HT1080 (cell line): Measurements from ENCODE around the gene PPIB. TPM values are rescaled to one million over a fixed set of nuclear protein-coding genes. Genes with fewer than 3 reads are reported as not detected.
"Not testable (repeated sequence)": the region's sequence is repeated elsewhere in the genome, so short reads cannot be mapped to it uniquely, and the experiment has no call there.

Experiments used
- DNase-seq: peaks from one replicate; pipeline ENCODE4 v3.0.0-alpha.2; 2015; ENCODE audit warnings: low read depth
- total RNA-seq: library from RNA; depleted of rRNA; stranded (reverse); fragments of >200 nt; shearing (Covaris generic); gene quantifications from 2 replicates; pipeline ENCODE4 v1.2.3, GENCODE V29; 2014

PPIB gene
- total RNA-seq, 1 experiment from 2014 or later = 499 TPM

- DNase-seq = no peak
Measured at GRCh38 chr15:64141798-64142512, 20.9 kb downstream of the PPIB start.

- no peak for DNase-seq
Measured at GRCh38 chr15:64138331-64138941, 24.4 kb downstream of the PPIB start.

DNA sequence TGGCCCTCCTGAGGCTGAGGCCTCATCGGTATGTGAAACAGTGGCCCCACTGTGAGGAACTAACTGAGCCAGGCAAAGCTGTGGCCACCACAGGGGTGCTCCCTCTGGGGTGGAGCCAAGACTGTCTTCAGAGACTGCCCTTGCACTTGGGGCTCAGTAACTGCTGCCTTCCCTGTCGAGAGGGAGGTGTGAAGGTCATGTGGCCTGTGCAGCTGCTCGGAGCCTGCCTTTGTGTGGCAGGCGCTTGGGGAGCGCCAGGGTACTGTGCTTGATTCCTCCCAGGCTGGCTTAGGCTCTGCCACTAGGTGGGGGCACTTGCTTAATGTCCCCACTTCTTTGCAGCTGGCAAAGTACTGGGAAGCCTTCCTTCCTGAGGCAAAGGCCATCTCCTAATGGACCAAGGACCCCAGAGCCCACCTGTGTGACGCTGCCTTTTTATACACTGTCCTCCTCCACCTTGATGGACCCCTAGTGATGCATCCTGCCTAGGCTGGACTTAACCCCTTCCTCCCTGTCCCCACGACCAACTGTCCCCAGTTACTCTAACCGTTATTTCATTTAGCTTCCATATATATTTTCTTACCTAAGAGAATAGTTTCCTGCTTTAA, 25.5 kb downstream of the PPIB start:
- DNase-seq = no peak

GRCh38 chr15:64136347-64136746, 26.5 kb downstream of the PPIB start:
- no peak for DNase-seq

DNA sequence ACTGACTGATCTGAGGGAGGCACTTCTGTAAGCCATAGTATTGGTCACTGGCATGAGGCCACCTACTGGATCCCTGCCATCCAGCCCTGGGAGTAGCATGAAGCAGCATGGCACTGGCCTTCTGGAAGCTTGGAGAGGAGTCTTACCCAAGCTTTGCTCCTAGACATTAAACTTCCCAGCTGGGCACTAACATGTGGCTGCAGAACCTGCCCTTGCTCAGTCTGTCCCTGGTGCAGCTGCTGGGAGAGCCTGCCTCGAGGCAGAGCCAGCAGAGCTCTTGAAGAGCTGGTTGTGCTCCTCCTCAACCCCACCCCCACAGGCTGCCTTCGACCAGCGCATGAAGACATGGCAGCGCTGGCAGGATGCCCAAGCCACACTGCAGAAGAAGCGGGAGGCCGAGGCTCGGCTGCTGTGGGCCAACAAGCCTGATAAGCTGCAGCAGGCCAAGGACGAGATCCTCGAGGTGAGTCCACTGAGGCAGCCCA, 28.4 kb downstream of the PPIB start:
- no peak for DNase-seq

GRCh38 chr15:64133623-64134344, 29.0 kb downstream of the PPIB start:
- DNase-seq = no peak

DNA sequence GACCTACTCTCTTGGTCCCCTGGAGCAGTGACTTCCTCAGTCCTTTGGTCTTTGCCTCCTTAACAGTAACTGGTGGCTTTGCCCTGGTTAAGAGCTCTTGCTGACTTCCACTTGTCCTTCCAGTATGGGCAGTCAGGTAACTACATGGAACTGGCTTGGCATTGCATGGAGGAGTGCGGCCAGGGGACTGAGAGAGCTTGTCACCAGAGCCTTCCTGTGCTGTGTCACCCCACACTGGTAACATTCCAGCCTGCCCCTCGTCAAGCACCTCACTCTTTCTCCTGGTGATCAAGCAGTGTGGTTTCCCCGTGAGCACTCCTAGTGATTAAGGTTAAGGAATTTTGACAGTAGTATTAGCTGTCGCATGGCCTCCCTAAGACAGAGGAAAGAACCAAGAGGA, 30.6 kb downstream of the PPIB start:
- DNase-seq = no peak

DNA sequence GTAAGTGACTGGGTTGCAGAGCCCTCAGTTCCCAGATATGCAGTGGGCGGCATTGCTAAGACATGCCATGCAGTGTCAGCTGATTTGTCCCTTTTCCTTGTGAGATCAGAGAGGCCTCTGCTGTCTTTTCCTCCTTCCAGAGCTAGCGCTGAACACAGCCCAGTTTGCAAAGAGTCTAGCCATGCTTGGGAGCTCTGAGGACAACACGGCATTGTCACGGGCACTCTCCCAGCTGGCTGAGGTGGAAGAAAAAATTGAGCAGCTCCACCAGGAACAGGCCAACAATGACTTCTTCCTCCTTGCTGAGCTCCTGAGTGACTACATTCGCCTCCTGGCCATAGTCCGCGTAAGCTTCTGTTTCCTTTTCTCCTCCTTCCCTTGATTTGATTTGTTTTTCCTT, 31.3 kb downstream of the PPIB start:
- no peak for DNase-seq

DNA sequence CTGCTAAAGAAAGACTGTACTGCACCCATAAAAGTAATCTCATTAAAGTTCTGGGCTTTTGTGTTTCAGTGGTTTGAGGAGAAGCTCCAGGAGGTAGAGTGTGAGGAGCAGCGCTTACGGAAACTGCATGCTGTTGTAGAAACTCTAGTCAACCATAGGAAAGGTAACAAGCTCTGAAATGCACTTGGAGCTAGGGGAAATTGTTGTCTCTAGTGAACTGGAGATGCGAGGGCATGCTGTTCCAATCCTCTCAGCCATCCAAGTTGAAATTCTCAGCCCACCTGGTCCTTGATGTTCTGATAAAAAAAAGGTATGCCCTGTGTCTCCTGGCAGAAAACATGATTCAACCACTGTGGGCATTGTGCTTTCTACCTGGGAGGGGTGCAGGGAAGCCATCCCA, 32.7 kb downstream of the PPIB start:
- DNase-seq = no peak

- no peak for DNase-seq
Measured at GRCh38 chr15:64127521-64128270, 35.1 kb downstream of the PPIB start.

GRCh38 chr15:64125978-64126377, 36.8 kb downstream of the PPIB start:
- no peak for DNase-seq

- DNase-seq = no peak
Measured at GRCh38 chr15:64122936-64123351, 39.9 kb downstream of the PPIB start.

DNA sequence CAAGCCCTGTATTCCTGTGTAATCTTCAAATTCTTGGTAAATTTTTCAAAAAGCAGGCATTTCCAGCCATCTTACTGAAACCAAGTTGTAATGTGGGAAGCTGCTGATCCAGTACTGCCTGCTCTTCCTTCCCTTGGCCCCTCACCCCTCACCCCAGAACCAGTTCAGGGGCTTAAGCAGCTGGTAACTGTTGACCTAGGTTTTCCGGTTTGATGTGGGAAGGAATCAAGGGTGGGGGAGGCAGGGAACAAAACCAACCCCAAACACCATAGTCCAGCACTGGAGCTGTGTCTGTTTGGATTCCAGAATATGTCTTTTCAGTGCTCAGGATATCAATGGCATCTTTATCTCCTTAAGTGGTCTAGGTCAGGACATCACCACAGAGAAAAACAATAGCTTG, 40.4 kb downstream of the PPIB start:
- no peak for DNase-seq

DNA sequence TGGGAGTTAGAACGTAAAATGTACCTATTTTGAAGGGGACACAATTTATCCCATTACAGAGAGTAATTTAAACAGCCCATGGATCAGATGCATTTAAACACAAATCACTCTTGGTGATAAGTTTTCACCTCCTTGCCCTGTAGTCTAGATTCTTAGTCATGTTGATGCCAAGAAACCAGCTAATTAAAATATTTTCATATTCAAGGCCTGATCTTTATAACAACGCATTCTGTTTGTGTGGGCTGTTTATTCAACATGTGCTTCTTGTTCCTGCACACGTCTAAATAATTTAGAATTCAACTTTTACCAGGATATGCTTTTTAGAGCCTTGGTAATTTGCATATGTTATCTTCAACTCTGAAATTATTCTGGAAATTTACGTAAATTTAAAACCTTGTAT, 41.2 kb downstream of the PPIB start:
- no peak for DNase-seq

- DNase-seq = not testable (repeated sequence)
Measured at GRCh38 chr15:64120322-64120721, 42.5 kb downstream of the PPIB start.

DNA sequence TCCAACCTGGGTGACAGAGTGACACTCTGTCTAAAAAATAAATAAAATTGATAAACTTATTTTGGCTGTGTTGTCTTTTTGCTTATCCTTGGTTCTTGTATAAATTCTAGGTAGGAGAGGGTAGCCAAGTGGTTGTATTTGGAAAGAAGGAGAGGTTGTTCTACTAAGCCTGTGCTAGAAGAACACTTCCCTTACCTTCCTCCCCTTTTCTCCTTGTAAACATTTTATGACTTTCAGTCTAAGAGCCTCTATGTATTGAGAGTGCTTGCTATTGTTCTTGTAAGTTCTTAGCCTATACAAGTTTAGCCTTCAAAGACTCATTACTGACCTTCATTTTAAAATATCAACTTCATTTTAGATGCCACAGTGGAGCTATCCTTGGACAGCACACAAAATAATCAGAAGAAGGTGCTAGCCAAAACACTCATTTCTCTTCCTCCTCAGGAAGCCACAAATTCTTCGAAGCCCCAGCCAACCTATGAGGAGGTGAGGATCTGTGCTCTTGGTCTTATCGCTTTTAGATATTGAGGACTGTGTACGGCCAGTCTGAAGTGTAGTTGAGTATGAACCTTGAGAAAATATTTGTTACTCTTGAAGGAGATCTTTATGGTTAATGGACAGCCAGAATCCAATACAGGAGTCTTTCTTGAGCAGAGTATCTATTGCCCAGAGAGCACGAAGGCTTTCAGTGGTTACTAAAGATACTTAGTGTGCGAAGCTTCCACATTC, 44.9 kb downstream of the PPIB start:
- DNase-seq = no peak

DNA sequence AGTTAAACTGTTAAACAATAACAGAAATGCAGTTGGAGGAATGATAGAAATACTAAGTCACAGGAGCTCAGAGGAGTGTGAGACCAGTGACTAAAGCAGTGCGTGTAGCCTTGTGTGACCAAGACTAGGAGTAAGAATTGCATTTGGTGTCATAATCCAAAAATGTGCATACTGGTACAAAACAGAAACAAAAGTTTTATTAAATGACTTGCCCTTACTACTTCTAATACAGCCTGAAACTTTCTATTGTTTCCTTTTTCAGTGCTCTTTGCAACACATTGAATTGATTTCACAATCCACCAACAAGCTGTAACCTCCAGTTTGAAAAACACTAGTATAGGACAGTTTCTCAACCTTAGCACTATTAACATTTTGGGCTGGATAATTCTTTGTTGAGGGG, 49.9 kb downstream of the PPIB start:
- no peak for DNase-seq

DNA sequence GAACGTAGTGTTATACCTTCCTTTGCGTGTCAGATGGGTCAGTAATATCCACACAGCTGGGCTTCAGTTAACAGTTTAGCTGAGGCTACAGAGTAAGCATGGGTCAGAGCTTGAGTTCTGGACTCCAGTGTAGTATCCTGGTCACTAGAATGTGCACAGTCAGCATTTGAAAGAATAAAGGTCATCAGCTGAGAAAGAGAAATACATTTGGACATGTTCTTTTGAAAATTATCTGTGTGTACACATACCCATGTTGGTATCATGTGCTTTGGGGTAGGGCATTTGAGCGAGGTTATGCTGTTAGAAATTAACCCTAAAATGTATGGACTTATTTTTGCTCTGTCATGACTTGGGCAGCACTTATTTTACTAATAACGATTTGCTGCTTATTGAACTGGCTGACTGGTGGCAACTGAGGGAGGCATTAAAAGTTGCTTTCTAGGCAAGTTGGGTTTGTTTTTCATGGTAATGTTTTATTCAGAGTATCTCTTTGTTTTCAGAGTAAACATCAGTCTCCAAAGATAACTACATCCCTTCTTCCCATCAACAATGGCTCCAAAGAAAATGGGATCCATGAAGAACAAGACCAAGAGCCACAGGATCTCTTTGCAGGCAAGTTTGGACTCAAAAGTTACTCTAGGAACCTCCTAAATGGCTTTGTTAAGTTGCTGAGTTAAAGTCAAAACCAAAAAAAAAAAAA, 50.6 kb downstream of the PPIB start:
- DNase-seq = no peak

DNA sequence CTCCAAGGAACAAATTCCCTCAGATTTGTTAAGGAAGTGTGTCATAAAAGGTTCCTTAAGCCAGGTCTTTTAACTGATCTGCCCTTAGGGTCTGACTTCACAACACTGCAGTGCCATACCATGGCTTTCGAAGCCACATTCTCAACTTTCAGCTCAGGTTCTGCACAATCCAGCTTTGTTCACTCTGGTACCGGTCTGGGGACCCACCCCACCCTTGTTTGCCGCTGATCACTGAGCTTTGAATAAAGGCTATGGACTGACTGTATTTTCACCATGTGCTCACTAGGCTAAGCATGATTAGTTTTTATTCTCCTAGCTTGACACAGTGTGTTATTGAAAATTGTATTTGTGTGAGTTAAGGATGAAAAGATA, 51.2 kb downstream of the PPIB start:
- no peak for DNase-seq
